ENCODE results near the gene RNASE4. TPM values are rescaled to one million over a fixed set of nuclear protein-coding genes. Genes with fewer than 3 reads are reported as not detected.

The RNASE4 gene
- total RNA-seq, 4 donors from 2014 or later, result 171 to 355 (median 289) TPM

DNA sequence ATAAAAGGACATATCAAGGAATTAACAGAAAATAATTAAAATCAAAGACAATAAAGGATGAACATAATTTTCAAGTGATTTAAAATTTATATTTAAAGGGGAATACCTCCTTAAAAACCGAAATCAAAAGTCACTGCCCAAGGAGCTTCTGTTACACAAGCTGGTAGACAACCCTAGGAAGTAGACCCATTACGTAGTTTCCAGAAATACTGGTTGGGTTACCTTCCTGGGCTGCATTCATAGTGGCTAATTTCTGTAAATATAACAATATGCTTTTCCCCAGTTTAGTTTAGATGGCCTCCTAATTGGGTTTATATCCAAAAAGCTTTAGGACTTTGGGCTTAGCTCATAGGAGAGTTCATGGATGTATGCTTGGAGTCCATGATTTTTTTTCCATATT is 59.2 kb downstream of the RNASE4 start:
- TF ChIP-seq, protein P1, sequence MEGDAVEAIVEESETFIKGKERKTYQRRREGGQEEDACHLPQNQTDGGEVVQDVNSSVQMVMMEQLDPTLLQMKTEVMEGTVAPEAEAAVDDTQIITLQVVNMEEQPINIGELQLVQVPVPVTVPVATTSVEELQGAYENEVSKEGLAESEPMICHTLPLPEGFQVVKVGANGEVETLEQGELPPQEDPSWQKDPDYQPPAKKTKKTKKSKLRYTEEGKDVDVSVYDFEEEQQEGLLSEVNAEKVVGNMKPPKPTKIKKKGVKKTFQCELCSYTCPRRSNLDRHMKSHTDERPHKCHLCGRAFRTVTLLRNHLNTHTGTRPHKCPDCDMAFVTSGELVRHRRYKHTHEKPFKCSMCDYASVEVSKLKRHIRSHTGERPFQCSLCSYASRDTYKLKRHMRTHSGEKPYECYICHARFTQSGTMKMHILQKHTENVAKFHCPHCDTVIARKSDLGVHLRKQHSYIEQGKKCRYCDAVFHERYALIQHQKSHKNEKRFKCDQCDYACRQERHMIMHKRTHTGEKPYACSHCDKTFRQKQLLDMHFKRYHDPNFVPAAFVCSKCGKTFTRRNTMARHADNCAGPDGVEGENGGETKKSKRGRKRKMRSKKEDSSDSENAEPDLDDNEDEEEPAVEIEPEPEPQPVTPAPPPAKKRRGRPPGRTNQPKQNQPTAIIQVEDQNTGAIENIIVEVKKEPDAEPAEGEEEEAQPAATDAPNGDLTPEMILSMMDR (IDR thresholded peaks at IDR 0.05; ENCODE audit: low read depth), result no peak

DNA sequence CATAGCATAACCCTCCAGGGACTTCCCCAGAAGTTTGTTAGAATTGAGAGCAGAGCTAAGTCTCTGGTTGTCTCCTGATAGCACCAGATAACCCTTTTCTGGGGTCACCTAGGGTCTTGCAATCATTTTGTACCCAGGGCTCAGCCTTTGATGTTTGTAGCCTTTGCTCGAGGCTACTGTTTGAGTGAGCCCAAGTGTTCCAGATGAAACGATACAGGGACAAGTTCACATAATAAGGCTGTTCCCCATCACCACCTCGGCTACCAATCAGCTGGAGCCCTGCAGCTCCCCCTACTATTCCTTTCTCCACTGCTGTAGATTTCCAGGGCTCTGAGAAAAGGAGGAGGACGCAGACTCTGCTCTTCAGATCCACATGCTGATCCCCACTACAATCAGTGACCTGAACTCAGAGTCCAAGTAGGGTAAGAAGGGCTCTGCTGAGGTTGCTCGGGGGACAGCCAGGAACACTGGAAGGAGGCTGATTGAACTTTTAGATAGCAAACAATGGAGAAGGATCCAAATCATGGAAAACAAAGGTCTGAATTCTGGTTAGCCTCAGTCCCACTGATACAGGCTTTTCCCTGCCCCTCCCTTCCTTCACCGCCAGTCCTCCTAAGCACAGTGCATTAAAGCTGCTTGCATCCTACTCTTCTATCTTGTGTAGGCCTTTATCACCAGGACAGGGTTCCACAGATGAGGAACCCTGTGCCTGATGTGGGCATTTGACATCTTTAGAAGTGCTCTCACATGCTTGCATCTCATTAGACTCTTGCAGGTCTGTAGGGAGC is 61.4 kb downstream of the RNASE4 start, which contains the start of gene EDDM3A:
EDDM3A (plus strand) TSS at position 317 of the 788 bp plus-strand sequence. CDS start 1,694 bp downstream, outside the sequence.
- TF ChIP-seq, protein P1 (IDR thresholded peaks at IDR 0.05; ENCODE audit: low read depth), result no peak

DNA sequence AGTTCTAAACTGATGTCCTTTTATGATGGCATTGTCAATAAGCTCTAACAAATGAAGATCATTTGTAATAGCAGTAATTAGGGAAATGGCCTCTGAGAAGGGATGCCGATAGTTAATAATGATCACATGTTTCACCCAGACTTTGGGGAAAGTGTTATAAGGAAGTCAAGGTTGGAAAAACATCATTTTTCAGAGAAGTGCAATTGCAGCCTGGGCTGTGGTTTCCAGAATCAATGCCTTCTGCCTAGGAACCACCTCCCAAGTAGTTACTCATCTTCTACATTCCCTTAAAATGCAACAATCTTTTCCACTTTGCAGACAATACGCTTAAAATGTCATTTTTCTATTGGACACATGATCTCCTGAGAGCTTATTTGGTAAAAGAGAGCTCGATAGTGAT is 62.2 kb downstream of the RNASE4 start:
- TF ChIP-seq, protein P1 (IDR thresholded peaks at IDR 0.05; ENCODE audit: low read depth), result no peak

DNA sequence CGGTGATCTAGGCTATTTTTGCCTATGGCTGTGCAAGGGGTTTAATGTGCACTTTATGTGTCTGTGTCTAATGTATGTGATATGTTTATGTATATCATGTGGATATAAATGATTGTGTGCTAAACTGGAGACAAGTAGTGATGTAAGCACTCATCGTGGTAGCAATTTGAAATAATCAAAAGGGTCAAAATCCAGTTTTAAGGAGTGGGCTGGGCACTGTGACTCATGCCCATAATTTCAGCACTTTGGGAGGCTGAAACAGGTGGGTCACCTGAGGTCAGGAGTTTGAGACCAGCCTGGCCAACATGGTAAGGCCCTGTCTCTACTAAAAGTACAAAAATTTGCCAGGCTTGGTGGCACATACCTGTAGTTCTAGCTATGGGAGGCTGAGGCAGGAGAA is 64.1 kb downstream of the RNASE4 start:
- TF ChIP-seq, protein P1 (IDR thresholded peaks at IDR 0.05; ENCODE audit: low read depth), result no peak

DNA sequence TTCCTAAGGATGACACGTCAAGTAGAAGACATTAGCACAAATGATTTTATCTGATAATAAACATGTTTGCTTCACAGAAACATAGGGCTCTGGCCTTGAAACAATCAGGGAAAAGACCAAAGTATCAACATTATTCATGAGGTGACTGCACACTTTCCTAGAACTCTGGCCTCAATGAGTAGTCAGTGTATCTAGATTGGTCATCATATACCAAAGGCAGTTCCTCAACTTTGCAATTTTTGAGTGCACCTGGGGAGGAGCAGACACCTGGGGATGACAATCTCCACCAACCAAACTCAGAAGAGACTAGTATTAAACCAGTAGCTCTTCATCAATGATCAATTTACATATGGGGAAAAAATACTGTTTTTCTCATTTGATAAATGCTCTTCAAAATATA is 65.8 kb downstream of the RNASE4 start:
- TF ChIP-seq, protein P1 (IDR thresholded peaks at IDR 0.05; ENCODE audit: low read depth), result no peak

Small RNAs within 50 kb of the gene (small RNA-seq; reads per million reads assigned to genes)
- gene RF00019, result 0.49 reads per million

Other genes with a start within 250 kb of the RNASE4 start
- 1 to 10 TPM in 2 of 4 donors, under 1 TPM in 2; 0.16 to 3.4 (median 0.81) TPM for gene KLHL33, start 248.4 kb upstream of the RNASE4 start, total RNA-seq
- gene OSGEP, start 229.7 kb upstream of the RNASE4 start, total RNA-seq, result 10 to 100 TPM; 29.5 to 64.6 (median 41.6) TPM
- gene APEX1, start 229.3 kb upstream of the RNASE4 start, total RNA-seq, result 100 to 1,000 TPM; 108 to 172 (median 137) TPM
- gene PIP4P1, start 223.1 kb upstream of the RNASE4 start, total RNA-seq, result 10 to 100 TPM; 15.8 to 32.0 (median 25.9) TPM
- 10 to 100 TPM; 17.5 to 47.3 (median 35.7) TPM for gene PNP, start 215.2 kb upstream of the RNASE4 start, total RNA-seq
- gene RNASE10, start 179.0 kb upstream of the RNASE4 start, total RNA-seq, result not detected
- gene RNASE9, start 123.5 kb upstream of the RNASE4 start, total RNA-seq, result not detected
- gene RNASE11, start 96.6 kb upstream of the RNASE4 start, total RNA-seq, result not detected
- gene RNASE12, start 93.2 kb upstream of the RNASE4 start, total RNA-seq, result not detected
- gene OR6S1, start 42.9 kb upstream of the RNASE4 start, total RNA-seq, result not detected
- 10 to 100 TPM; 34.7 to 75.0 (median 55.2) TPM for gene ANG, start 4.2 kb downstream of the RNASE4 start, total RNA-seq
- not detected for gene EDDM3A, start 61.3 kb downstream of the RNASE4 start, total RNA-seq
- gene EDDM3B, start 83.8 kb downstream of the RNASE4 start, total RNA-seq, result not detected
- 100 to 1,000 TPM in 1 of 4 donors, 10 to 100 TPM in 3; 12.2 to 120 (median 66.5) TPM for gene RNASE6, start 96.7 kb downstream of the RNASE4 start, total RNA-seq
- gene RNASE1, start 118.3 kb downstream of the RNASE4 start, total RNA-seq, result 1,000 to 10,000 TPM in 2 of 4 donors, 100 to 1,000 TPM in 2; 568 to 1,425 (median 983) TPM
- not detected for gene RNASE3, start 206.8 kb downstream of the RNASE4 start, total RNA-seq

Measured in subcutaneous adipose tissue (tissue), 4 donors.